IPS-15b (cell line): ENCODE data around the gene WDR48.

Source experiments
- H3K27me3 ChIP-seq: one replicate; pipeline ENCODE4 v1.6.1; 2013; ENCODE audit warnings: low read length; ENCODE audit not compliant: control insufficient read depth, insufficient read depth
- H3K36me3 ChIP-seq: one replicate; pipeline ENCODE4 v1.6.1; 2013; ENCODE audit warnings: low read length; ENCODE audit not compliant: control insufficient read depth, insufficient read depth
- H3K4me1 ChIP-seq: one replicate; pipeline ENCODE4 v1.6.1; 2013; ENCODE audit warnings: mild to moderate bottlenecking, low read length; ENCODE audit not compliant: control insufficient read depth, insufficient read depth
- H3K4me3 ChIP-seq: one replicate; pipeline ENCODE4 v1.5.1; 2013; ENCODE audit warnings: low read depth, low read length
- H3K9ac ChIP-seq: one replicate; pipeline ENCODE4 v1.6.1; 2013; ENCODE audit warnings: low read depth, mild to moderate bottlenecking, low read length
- H3K9me3 ChIP-seq: one replicate; pipeline ENCODE4 v1.6.1; 2013; ENCODE audit warnings: mild to moderate bottlenecking, low read length; ENCODE audit not compliant: control insufficient read depth, insufficient read depth

WDR48 gene

GRCh38 chr3:39095778-39096177 is 44.0 kb downstream of the WDR48 start:
- H3K9ac ChIP-seq: no peak overlapping the region
- peaks cover 25% of the 10 kb centered on the region for H3K36me3 ChIP-seq
- no peaks in the 10 kb centered on the region for H3K27me3 ChIP-seq
- H3K9me3 ChIP-seq: no peaks in the 10 kb centered on the region
- H3K4me1 ChIP-seq: no peaks in the 10 kb centered on the region
- H3K4me3 ChIP-seq: no peak overlapping the region

- H3K4me1 ChIP-seq: no peaks in the 10 kb centered on the region
- H3K9ac ChIP-seq: no peak overlapping the region
- H3K4me3 ChIP-seq: no peak overlapping the region
- peaks cover 25% of the 10 kb centered on the region for H3K36me3 ChIP-seq
- no peaks in the 10 kb centered on the region for H3K9me3 ChIP-seq
- H3K27me3 ChIP-seq: no peaks in the 10 kb centered on the region
Observed at GRCh38 chr3:39096775-39097174, 45.0 kb downstream of the WDR48 start.

GRCh38 chr3:39097716-39098472 is 46.1 kb downstream of the WDR48 start:
- Histone ChIP-seq H3K4me3 (no peak overlapping the region), H3K9ac (no peak overlapping the region), H3K9me3 (no peaks in the 10 kb centered on the region), H3K4me1 (no peaks in the 10 kb centered on the region), H3K36me3 (peaks cover 25% of the 10 kb centered on the region), H3K27me3 (no peaks in the 10 kb centered on the region)

GRCh38 chr3:39098473-39099000 is 46.7 kb downstream of the WDR48 start:
- H3K4me1 ChIP-seq: no peaks in the 10 kb centered on the region
- peaks cover 25% of the 10 kb centered on the region for H3K36me3 ChIP-seq
- H3K4me3 ChIP-seq: no peak overlapping the region
- H3K9me3 ChIP-seq: no peaks in the 10 kb centered on the region
- no peaks in the 10 kb centered on the region for H3K27me3 ChIP-seq
- H3K9ac ChIP-seq: no peak overlapping the region

- Histone ChIP-seq H3K9ac (no peak overlapping the region), H3K4me3 (no peak overlapping the region), H3K9me3 (no peaks in the 10 kb centered on the region), H3K27me3 (no peaks in the 10 kb centered on the region), H3K4me1 (no peaks in the 10 kb centered on the region), H3K36me3 (peaks cover 25% of the 10 kb centered on the region)
Observed at GRCh38 chr3:39099242-39099641, 47.4 kb downstream of the WDR48 start.

GRCh38 chr3:39099738-39100499 is 48.1 kb downstream of the WDR48 start:
- peaks cover 25% of the 10 kb centered on the region for H3K36me3 ChIP-seq
- no peaks in the 10 kb centered on the region for H3K27me3 ChIP-seq
- no peaks in the 10 kb centered on the region for H3K4me1 ChIP-seq
- H3K4me3 ChIP-seq: no peak overlapping the region
- H3K9me3 ChIP-seq: no peaks in the 10 kb centered on the region
- H3K9ac ChIP-seq: no peak overlapping the region

GRCh38 chr3:39100500-39100886 is 48.7 kb downstream of the WDR48 start:
- Histone ChIP-seq H3K9ac (no peak overlapping the region), H3K4me1 (no peaks in the 10 kb centered on the region), H3K27me3 (no peaks in the 10 kb centered on the region), H3K9me3 (no peaks in the 10 kb centered on the region), H3K36me3 (peaks cover 19% of the 10 kb centered on the region), H3K4me3 (no peak overlapping the region)

GRCh38 chr3:39101022-39101689 is 49.3 kb downstream of the WDR48 start:
- H3K4me3 ChIP-seq: no peak overlapping the region
- no peaks in the 10 kb centered on the region for H3K9me3 ChIP-seq
- peaks cover 4% of the 10 kb centered on the region for H3K27me3 ChIP-seq
- H3K4me1 ChIP-seq: no peaks in the 10 kb centered on the region
- H3K9ac ChIP-seq: no peak overlapping the region
- H3K36me3 ChIP-seq: peaks cover 19% of the 10 kb centered on the region

- Histone ChIP-seq H3K27me3 (peaks cover 8% of the 10 kb centered on the region), H3K9ac (no peak overlapping the region), H3K4me3 (no peak overlapping the region), H3K36me3 (peaks cover 16% of the 10 kb centered on the region), H3K9me3 (no peaks in the 10 kb centered on the region), H3K4me1 (no peaks in the 10 kb centered on the region)
Observed at GRCh38 chr3:39102504-39103323, 50.9 kb downstream of the WDR48 start.

GRCh38 chr3:39103324-39103693 is 51.5 kb downstream of the WDR48 start:
- H3K27me3 ChIP-seq: peaks cover 12% of the 10 kb centered on the region
- H3K9me3 ChIP-seq: no peaks in the 10 kb centered on the region
- H3K9ac ChIP-seq: no peak overlapping the region
- peaks cover 3% of the 10 kb centered on the region for H3K4me1 ChIP-seq
- no peak overlapping the region for H3K4me3 ChIP-seq
- H3K36me3 ChIP-seq: peaks cover 10% of the 10 kb centered on the region
